ENCODE measurements around the gene OR2G2.

OR2G2 gene

GRCh38 chr1:247588060-247588459 lies at the start of gene OR2G2:
Gene OR2G2 (plus strand): TSS chr1:247588360. CDS start chr1:247588360, 0 bp downstream.
- TF ChIP-seq EGR1 (IDR thresholded peaks at IDR 0.05) = no peak
- TF ChIP-seq TCF12 (IDR thresholded peaks at IDR 0.05; ENCODE audit: low read depth) = no peak
- no peak for TF ChIP-seq REST (IDR thresholded peaks at IDR 0.05; ENCODE audit: low read depth)
- no peak for TF ChIP-seq FOXM1 (IDR thresholded peaks at IDR 0.05; ENCODE audit: borderline replicate concordance, low read depth)

GRCh38 chr1:247538561-247538960 lies 49.6 kb upstream of the OR2G2 start:
- TF ChIP-seq EP300 (IDR thresholded peaks at IDR 0.05; ENCODE audit: borderline replicate concordance) (no peak), CREB1 (IDR thresholded peaks at IDR 0.05; ENCODE audit: low read depth) (no peak), EGR1 (IDR thresholded peaks at IDR 0.05) (no peak), CEBPB (IDR thresholded peaks at IDR 0.05) (no peak), MAX (IDR thresholded peaks at IDR 0.05) (no peak), NFIC (IDR thresholded peaks at IDR 0.05) (no peak)

GRCh38 chr1:247539215-247539614 lies 48.9 kb upstream of the OR2G2 start:
- TF ChIP-seq CEBPB (IDR thresholded peaks at IDR 0.05) (no peak), CREB1 (IDR thresholded peaks at IDR 0.05; ENCODE audit: low read depth) (no peak), MAX (IDR thresholded peaks at IDR 0.05) (no peak), TEAD4 (IDR thresholded peaks at IDR 0.05) (no peak)

- no peak for TF ChIP-seq RAD21 (IDR thresholded peaks at IDR 0.05; ENCODE audit: low read depth)
- TF ChIP-seq TCF12 (IDR thresholded peaks at IDR 0.05; ENCODE audit: low read depth) = no peak
- no peak for TF ChIP-seq NFIC (IDR thresholded peaks at IDR 0.05)
- no peak for TF ChIP-seq REST (IDR thresholded peaks at IDR 0.05; ENCODE audit: low read depth)
- TF ChIP-seq EP300 (IDR thresholded peaks at IDR 0.05; ENCODE audit: borderline replicate concordance) = no peak
- TF ChIP-seq USF1 (IDR thresholded peaks at IDR 0.05) = no peak
- TF ChIP-seq CEBPB (IDR thresholded peaks at IDR 0.05) = no peak
- TF ChIP-seq ZBTB7A (IDR thresholded peaks at IDR 0.05; ENCODE audit: low read depth) = no peak
- no peak for TF ChIP-seq TEAD4 (IDR thresholded peaks at IDR 0.05)
- no peak for TF ChIP-seq CREB1 (IDR thresholded peaks at IDR 0.05; ENCODE audit: low read depth)
- no peak for TF ChIP-seq EGR1 (IDR thresholded peaks at IDR 0.05)
- no peak for TF ChIP-seq YY1 (IDR thresholded peaks at IDR 0.05; ENCODE audit: low read depth)
- no peak for TF ChIP-seq MAX (IDR thresholded peaks at IDR 0.05)
- TF ChIP-seq TAF1 (IDR thresholded peaks at IDR 0.05; ENCODE audit: low read depth) = no peak
- no peak for TF ChIP-seq FOXM1 (IDR thresholded peaks at IDR 0.05; ENCODE audit: borderline replicate concordance, low read depth)
Measured at GRCh38 chr1:247540581-247540980, 47.6 kb upstream of the OR2G2 start.

- TF ChIP-seq TAF1 (IDR thresholded peaks at IDR 0.05; ENCODE audit: low read depth) (no peak), MAX (IDR thresholded peaks at IDR 0.05) (no peak), RAD21 (IDR thresholded peaks at IDR 0.05; ENCODE audit: low read depth) (no peak), EGR1 (IDR thresholded peaks at IDR 0.05) (no peak), ZBTB7A (IDR thresholded peaks at IDR 0.05; ENCODE audit: low read depth) (no peak)
Measured at GRCh38 chr1:247542811-247543210, 45.3 kb upstream of the OR2G2 start.

GRCh38 chr1:247548092-247548491 lies 40.1 kb upstream of the OR2G2 start:
- TF ChIP-seq EGR1 (IDR thresholded peaks at IDR 0.05) (no peak), RAD21 (IDR thresholded peaks at IDR 0.05; ENCODE audit: low read depth) (no peak), YY1 (IDR thresholded peaks at IDR 0.05; ENCODE audit: low read depth) (no peak), MAX (IDR thresholded peaks at IDR 0.05) (no peak), EP300 (IDR thresholded peaks at IDR 0.05; ENCODE audit: borderline replicate concordance) (no peak), TCF12 (IDR thresholded peaks at IDR 0.05; ENCODE audit: low read depth) (no peak), ZBTB7A (IDR thresholded peaks at IDR 0.05; ENCODE audit: low read depth) (no peak), TAF1 (IDR thresholded peaks at IDR 0.05; ENCODE audit: low read depth) (no peak), TEAD4 (IDR thresholded peaks at IDR 0.05) (no peak), REST (IDR thresholded peaks at IDR 0.05; ENCODE audit: low read depth) (no peak), NFIC (IDR thresholded peaks at IDR 0.05) (no peak)
